KG1 (cell line): ENCODE data around the gene LAP3.
A peak's percentile ranks its signal among the peaks of the same experiment; 100 is the strongest.
"Not testable (repeated sequence)": the region's sequence is repeated elsewhere in the genome, so short reads cannot be mapped to it uniquely, and the experiment has no call there.

Experiments used
- DNase-seq: peaks from one replicate; lab custom pipeline; 2025; lab: John Stamatoyannopoulos, UW

Gene LAP3

DNA sequence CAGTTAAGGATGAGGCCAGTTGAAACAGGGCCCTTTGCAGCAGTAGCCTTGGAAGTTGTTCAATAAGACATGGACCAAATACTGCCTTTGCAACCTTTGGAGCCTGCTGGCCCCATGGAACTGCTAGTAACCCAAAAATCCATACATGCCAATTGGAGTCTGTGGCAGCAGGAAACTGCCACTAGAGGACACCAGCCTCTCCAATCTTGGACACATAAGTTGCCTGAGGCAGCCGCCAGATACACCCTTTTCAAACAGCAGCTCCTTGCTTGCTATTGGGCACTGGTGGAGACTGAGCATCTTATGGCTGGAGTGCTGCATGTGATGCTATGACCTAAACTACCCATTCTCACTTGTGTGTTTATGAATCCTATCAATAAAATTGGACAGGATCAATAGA, 14.8 kb upstream of the LAP3 start:
- DNase-seq: no peak

DNA sequence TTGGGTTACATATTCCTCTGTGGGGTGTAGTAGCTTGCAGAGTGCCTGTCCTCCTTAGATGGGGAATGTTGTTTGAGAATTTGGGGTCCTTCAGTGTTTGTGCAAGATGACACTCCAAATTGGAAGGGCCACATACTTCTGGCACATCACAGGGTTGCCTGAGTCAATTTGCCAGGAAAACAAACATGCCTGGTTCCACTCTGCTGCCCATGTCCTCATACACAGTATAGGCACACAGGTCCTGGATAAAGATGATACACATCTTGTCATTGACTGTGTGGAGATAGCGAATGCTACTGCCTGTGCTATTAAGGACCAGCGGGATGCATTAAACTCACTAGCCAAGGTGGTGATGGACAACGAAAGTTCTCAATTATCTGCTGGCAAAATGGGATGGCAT, 11.2 kb upstream of the LAP3 start:
- DNase-seq: no peak

DNA sequence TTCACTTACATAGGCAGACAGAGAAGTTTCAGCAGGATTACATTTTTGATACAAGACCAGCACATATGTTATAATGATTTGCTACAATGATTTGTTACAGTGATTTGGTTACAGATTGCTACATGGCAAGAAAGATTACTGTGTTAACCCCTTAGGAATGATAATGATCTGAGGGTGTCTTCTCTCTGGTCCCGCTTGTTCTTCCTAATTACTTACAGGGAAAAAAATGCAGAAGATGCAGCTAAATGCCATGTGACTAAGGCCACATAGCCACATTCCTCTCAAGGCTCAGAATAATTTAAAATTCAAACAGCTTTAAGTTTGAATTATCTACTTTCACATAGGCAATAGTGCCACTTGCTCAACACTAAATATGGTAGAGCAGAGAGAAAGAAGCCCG, 9.7 kb upstream of the LAP3 start:
- no peak for DNase-seq

DNA sequence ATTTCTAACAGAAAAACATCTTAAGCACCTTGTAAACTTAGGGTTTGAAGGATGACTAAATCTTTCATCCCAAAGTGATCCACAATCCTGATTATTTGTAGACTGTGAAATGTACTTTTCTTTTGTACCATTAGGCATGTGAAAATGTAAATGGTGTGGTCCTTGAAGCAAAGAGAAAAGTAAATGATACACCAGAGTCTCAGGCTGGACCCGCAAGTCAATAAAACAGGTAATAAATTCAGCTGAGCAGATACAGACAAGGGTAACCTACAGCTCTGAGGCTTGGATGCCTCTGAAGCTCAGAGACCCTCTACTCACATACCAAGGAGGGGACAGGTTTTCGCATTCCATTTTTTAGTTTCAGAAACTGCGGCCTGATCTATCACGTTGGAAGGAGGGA, 2.8 kb upstream of the LAP3 start:
- no peak for DNase-seq

DNA sequence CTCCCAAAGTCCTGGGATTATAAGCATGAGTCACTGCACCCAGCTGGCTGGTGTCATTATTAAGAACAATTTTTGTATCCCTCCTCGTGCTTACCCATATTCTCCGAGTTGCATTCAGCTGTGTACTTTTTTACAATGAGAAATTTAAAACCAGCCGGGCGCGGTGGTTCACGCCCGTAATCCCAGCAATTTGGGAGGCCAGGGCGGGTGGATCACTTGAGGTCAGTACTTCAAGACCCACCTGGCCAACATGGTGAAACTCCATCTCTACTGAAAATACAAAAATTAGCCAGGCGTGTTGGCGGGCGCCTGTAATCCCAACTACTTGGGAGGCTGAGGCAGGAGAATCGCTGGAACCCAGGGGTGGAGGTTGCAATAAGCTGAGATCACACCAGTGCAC, 1.8 kb upstream of the LAP3 start:
- not testable (repeated sequence) for DNase-seq

DNA sequence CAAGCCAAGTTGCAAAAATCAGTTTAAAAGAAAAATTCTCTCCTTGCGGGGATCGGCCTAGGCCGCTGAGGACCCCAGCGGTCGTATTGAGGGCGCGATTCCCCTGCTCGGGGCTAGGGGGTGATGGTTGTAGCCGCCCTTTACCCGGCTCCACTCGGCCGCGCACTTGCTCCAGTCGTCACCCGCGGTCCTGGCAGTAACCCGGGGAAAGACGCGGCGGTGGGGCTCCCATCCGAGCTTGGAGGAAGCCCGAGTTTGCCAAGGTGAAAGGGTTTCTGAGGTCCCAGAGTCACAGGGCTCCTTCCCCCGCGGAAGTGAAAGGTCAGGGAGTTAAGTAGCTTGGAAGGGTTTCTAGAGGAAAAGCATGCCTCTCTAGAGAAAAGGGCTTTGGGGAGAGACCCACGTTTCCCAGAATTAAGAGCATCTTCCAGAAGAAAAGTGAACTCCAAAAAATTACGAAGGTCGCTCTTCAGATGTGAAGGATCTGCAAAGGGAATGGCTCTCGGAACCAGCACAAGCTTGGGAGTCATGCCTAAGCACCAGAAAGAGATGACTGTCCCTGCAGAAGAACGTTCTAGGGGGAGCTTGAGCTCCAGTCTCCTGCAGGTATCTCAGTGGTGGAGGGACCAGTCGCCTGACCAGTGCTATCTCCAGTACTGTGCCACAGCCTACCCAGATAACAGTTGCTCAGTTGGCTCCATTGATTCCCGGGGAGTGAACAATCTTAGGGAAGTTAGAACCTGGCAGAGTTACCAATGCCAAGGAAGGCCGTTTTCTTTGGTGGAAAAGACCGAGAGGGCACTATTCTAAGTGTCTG, 875 bp downstream of the LAP3 start:
- DNase-seq: peak; percentile 43

DNA sequence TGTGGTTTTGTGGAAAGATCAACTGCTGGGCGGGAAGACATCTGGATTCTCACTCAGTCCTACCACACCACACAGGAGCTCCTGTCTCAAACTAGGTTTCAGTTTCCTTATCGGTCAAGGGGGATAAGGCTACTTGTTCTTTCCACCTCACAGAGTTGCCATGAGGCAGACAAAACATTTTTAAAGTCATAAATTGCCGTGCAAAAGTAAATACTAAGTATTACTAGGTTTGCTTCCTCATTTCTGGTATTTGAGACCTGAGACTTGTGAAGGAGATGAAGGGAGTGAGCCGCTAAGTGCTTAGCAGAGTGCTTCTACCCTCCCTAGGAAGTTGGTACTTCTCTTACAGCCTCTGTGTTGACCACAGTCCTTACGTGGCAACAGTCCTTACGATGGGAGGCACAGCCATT, 1.5 kb downstream of the LAP3 start:
- DNase-seq: peak; percentile 9

DNA sequence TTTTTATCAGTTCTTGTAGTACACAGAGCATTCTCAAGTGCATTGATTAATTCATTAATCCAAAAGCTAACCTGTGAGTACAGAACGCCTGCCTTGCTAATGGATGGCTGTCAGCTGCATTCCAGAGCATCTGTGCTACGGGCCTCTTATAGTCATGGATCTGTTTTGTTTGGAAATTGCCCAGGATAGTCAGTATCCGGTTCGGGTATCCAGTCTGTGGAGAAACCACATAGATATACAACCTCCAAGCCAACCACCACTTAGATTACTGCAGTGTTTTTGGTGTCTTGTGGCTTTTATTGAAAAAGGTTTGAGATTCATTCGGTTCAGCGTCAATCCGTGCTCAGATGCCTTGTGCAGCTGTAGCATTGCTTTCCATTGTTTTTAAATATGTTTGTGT, 4.0 kb downstream of the LAP3 start:
- no peak for DNase-seq

DNA sequence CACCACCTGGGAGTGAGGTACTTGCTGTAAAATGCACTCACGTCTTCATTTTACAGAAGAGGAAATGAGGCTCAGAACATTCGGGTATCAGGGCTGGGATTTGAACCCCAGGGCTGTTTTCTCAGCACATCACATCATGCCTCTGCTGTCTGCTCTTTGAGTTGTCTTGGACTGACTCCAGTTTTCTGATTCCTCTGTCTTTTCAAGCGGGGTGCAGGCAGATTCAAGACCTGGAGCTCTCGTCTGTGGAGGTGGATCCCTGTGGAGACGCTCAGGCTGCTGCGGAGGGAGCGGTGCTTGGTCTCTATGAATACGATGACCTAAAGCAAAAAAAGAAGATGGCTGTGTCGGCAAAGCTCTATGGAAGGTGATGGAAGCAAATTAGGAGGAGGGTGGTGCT, 6.3 kb downstream of the LAP3 start:
- DNase-seq: no peak

DNA sequence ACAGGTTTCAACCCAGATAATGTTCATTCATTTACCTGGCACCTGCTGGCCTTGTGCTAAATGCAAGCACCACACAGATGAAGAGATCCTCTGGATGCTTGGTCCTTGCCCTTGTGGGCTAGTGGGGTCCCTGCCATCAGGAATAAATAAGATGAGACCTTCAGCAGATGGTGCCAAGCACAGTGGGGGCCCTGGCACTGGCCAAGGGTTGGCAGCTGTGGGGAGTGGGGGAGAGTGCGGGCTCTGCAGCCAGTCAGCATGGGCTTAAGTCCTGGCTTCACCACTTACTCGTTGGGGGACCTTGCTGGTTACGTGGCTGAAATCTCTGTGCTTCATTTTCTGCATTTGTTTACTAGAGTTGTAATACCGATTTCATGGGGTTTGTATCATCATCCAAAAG, 6.9 kb downstream of the LAP3 start:
- DNase-seq: no peak

DNA sequence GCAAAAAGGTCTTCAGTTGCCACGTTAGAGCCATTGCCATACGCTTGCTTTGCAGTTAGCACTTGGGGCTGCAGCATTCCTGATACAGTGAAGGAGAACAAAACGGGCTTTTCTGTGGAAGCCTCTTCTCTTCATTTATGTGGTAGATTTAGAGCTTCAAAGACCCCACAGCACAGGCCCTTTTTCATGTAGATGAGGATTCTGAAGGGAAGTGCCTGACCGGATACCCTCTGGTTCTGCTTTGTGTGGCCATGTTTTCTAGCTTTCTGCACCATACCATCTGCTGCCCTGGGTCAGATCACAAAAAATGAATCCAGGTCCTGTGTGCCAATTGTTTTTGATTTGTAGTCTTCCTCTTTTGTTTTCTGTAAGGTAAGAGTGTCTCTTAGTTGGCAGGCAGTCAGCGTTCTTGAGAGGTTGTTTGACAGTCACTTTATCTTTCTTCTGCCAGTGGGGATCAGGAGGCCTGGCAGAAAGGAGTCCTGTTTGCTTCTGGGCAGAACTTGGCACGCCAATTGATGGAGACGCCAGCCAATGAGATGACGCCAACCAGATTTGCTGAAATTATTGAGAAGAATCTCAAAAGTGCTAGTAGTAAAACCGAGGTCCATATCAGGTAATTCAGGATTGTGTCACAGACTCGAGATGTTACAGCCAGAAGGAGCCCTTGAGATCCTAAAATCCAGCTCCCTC, 7.7 kb downstream of the LAP3 start:
- DNase-seq: no peak

DNA sequence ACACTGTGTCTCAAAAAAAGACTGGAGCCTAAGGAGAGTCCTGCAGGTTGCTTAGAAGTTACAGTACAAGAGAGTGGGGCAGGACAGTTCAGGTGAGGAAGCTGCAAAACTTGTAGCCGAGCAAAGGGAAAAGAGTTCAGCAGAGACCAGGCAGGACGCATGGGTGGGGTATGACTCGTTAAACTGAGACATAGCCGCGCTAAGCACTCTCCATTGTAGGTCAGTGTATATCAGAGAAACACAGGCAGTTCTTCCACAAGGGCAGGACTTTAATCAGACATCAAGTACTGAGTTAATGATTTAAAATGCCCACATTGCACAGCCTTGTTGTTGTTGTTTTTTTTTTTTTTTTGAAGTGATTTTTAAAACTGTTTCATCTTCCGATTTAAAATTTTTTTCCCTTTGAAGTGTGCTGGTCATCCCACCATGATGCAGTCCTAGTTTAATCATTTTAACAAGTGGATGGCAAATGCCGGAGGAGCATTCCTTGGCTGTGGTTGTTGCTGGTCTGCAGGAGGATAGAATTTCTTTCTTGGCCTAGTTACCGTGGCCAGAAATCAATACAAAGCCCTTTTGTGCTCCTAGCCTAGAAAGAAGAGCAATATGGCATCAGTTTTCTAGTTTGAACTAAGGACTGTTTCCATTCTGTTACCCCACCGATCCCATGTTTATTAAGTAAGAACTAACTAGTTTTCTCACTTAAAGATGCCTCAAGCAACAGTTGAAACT, 10.3 kb downstream of the LAP3 start:
- DNase-seq: no peak

DNA sequence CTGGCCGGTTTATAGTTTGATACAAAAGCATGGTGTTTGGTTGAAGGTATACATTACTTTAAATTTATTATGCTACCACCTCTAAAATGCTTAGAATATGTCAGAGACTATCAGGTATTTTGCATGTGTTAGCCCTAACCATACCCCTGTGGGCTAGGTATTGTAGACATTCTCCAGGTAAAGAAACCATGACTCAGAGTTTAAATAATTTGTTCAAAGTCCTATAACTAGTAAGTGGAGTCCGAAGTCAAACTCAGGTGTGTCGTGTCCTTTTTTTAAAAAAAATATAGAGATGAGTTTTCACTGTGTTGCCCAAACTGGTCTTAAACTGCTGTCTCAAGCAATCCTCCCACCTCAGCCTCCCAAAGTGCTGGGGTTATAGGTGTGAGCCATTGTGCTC, 12.4 kb downstream of the LAP3 start:
- no peak for DNase-seq

DNA sequence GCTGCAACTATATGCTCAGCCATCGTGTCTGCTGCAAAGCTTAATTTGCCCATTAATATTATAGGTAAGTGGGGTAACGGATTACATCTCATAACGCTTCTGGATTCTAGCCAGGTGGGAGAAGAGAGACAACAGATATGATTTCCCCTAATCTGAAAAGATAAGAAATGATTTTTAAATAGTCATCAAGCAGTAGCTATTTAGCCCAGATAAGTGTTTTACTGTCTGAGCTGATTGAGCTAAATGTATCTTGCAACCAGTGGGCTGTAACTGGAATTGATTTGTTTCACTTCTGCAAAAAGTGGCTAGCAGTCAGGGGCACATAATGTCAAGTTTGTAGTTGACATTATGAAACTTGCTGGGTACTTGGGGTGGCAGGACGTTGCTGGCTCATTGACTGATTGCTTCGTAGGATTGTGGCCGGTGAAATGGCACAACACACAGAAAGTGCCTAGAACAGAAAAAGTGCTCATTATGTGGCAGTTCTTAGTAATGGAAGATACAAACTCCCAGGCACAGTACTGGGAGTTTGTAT, 18.5 kb downstream of the LAP3 start:
- no peak for DNase-seq

DNA sequence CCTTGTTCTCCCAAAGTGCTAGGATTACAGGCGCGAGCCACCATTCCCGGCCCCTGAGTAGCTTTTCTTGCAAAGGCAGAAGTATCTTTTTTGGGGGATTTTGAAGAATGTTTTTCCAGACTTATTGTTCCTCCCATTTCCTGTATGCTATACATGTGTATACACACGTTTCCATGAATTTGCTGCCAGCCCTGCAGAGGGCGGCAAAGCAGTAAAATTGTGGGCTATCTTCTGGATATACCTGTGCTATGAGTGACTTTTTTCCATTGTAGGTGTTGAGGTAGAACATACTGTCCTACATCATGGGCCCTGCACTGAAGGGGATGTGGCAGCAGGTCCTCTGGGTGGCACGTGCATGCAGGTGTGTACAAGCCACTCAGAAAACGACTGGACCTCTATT, 20.5 kb downstream of the LAP3 start:
- DNase-seq: no peak

DNA sequence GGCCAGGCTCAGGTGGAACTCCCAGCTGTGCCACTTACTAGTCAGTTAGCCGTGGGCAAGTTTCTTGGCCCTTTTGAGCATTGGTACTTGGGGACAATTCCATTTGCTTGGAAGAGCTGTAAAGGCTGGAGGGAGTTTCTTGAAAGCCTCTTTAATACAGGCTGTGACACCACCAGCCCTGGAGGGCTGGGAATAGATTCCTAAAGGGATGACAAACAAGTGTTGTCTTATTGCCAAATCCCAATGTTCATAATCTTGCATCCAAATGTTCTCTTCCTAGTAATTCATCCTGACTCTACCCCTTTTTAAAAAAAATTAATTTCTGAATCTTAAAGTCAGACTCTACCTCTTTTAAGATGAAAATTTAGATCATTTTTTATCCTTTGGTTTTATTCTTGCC, 22.8 kb downstream of the LAP3 start:
- no peak for DNase-seq

DNA sequence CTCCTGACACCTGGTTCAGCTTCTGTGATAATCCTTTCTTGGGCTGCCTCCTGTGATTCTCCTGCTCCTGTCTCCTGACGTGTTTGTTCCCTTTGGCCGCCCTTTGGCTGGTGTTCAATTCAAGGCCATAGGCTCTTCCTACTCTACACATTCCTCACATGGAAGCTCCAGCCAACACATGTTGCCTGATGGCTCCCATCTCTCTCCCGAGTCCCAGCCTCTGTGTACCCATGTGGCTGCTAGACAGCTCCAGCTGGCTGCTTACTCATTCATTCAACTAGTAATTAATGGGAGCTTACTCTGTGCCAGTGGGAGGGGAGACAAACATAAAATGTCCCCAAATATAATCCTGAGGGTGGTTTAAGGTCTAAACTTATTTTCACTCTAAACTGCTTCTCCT, 28.2 kb downstream of the LAP3 start:
- no peak for DNase-seq

DNA sequence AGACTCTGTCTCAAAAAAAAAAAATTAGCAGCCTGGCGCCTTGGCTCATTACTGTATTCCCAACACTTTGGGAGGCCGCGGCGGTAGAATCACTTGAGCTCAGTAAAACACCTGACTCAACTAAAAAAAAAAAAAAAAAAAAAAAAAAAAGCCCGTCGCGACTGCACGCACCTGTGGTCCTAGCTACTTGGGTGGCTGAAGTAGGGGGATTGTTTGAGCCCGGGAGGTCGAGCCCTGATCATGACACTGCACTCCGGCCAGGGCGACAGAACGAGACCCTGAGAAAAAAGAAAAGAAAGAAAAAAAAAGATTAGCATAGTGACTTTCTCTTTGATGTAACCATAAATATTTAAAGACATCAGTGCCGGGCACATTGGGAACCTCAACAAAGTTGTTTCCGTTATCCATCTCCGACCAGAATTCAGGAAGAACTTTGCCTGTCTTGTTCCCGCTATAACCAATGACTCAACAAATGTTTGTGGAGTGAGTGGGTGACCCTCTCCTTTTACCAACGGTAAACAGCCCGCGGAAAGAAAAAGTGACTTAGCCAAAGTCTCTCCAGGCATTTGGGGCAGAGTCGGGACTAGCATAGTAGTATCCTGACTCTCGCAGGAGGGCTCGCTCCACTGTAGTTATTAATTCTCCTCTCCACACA, 36.9 kb downstream of the LAP3 start:
- no peak for DNase-seq

DNA sequence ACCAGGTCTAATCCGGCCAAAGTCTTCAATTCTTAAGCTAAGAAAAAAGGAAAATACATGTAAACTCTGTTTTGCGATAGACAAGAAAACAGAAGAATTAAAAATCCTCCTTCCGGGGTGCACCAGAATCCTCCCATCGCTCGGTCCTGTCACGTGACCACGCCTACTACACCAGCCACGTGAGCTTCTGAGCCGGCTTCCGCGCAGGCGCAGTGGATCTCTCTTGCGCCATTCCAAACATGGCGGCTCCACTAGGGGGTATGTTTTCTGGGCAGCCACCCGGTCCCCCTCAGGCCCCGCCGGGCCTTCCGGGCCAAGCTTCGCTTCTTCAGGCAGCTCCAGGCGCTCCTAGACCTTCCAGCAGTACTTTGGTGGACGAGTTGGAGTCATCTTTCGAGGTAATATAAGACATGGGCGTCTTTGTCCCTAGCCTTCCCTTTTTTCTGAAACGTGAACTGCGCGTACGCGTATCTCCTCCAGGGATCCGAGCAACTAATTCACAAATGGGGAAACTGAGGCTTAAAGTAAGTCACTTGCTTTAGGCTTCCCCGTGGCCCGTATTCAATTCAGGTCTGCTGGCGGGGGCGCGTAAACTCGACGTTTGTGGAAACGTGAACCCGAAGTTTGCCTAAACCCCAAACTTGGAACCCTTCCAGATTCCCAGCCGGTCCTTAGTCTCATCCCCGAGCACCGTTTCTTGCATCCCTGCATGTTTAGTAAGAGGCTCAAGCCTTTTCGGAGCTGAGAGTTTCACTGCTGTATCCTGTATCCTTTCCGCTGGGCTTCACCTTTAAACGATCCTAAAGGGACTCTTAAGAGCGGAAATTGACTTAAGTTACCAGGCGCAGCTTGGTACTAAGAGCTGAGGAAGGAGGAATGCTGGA, 37.7 kb downstream of the LAP3 start, which contains the start of gene MED28:
Gene MED28, plus strand, starts transcription at position 226 of the 884 bp plus-strand sequence. Its CDS starts 14 bp downstream, at position 240.
- peak; percentile 88 for DNase-seq

DNA sequence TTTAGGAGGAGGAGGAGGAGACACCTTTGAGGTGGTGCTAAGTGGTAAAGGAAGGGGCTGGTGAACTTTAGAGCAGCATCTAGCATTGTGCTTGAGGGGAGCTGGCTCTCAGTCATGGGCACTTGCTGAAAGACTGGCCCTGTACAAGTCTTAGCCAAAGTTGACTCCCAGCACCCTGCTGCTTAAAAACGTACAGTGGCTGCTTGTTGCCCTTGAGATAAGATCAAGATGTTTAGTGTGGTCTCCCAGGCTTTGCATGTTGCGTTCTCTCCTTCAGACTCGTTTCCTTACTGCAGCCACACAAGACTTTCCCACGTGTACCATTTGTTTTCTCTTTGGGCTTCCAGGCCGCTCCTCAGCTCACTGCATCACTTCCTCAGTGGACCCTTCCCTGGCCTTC, 39.3 kb downstream of the LAP3 start:
- no peak for DNase-seq

DNA sequence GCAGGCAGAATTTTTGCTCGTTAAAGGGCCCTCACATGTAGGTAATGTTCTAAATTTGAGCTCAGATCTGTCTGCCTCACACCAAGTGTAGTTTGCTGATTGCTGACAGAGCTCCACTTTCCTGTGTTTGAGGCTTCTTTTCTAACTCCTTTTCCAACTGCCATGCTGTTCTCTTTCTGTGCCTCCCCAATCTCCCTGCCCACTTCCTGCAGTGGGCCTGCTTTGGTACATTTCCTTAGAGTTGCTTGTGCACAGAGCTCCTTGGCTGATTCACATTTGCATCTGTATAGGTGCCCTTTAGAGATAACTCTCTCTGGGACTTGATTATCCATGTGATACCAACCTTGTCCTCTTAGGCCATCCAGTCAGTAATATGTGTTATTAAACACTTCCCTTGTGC, 41.9 kb downstream of the LAP3 start:
- DNase-seq: no peak
